Memory B cell (primary cell): ENCODE data around the gene KLHL3.

ENCODE experiments used
- ATAC-seq: fragments of 150-1000 bp; cut with Tn5 transposase; 2 replicates; pipeline ENCODE4 v1.10.0; 2021; ENCODE audit warnings: low read depth, mild to moderate bottlenecking, moderate library complexity
- DNase-seq, 2 donors: peaks; one replicate each; pipeline ENCODE4 v3.0.0; 2022; ENCODE audit warnings: low spot score in 2 of 2
- H3K27ac Mint-ChIP-seq: one replicate; pipeline ENCODE4 v1.8.0; 2022; ENCODE audit warnings: mild to moderate bottlenecking, moderate library complexity, mixed read lengths
- H3K27me3 Mint-ChIP-seq: one replicate; pipeline ENCODE4 v1.8.0; 2022; ENCODE audit warnings: mixed read lengths
- H3K36me3 Mint-ChIP-seq: one replicate; pipeline ENCODE4 v1.8.0; 2022; ENCODE audit warnings: mild to moderate bottlenecking, mixed read lengths
- H3K4me1 Mint-ChIP-seq: one replicate; pipeline ENCODE4 v1.8.0; 2022; ENCODE audit warnings: mixed read lengths
- H3K4me3 Mint-ChIP-seq: one replicate; pipeline ENCODE4 v1.8.0; 2022; ENCODE audit warnings: mild to moderate bottlenecking, moderate library complexity, mixed read lengths
- H3K9me3 Mint-ChIP-seq: one replicate; pipeline ENCODE4 v1.8.0; 2022; ENCODE audit warnings: mixed read lengths

Gene KLHL3

DNA sequence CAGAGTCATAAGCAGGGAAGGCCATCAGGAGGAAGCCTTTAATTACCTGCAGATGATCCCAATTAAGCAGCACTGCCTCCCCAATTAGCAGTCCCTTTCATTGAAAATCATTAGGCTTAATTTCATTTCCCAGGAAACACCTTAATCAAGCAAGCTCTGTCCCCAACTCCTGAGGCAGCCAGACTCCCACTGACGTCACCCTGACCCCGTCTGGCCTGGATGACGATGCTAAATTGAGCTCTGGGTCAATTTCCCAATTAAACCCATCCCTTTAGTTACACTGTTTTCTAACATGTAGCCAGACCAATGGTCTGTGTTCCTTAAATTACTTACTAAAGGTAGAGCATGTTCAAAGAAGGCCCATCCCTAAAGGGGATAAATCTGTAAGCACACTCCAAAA is 152.8 kb downstream of the KLHL3 start:
- DNase-seq = no peak
- ATAC-seq = no peak
- no peak overlapping the region for H3K27ac Mint-ChIP-seq
- peaks cover 28% of the 10 kb centered on the region for H3K27me3 Mint-ChIP-seq
- no peak overlapping the region for H3K4me3 Mint-ChIP-seq
- peaks cover 2% of the 10 kb centered on the region for H3K9me3 Mint-ChIP-seq
- H3K4me1 Mint-ChIP-seq = no peaks in the 10 kb centered on the region
- peaks cover 2% of the 10 kb centered on the region for H3K36me3 Mint-ChIP-seq

GRCh38 chr5:137582218-137582617 is 153.7 kb downstream of the KLHL3 start:
- no peak for DNase-seq
- Mint-ChIP-seq H3K27ac (no peak overlapping the region), H3K27me3 (peaks cover 22% of the 10 kb centered on the region)

GRCh38 chr5:137581776-137582175 is 154.1 kb downstream of the KLHL3 start:
- ATAC-seq (no peak), DNase-seq (no peak)
- no peaks in the 10 kb centered on the region for H3K36me3 Mint-ChIP-seq
- no peaks in the 10 kb centered on the region for H3K9me3 Mint-ChIP-seq
- H3K27me3 Mint-ChIP-seq = peaks cover 18% of the 10 kb centered on the region
- H3K27ac Mint-ChIP-seq = no peak overlapping the region
- H3K4me3 Mint-ChIP-seq = no peak overlapping the region
- H3K4me1 Mint-ChIP-seq = no peaks in the 10 kb centered on the region

More at GRCh38 chr5:137582218-137582617, 153.7 kb downstream of the KLHL3 start:
- no peak overlapping the region for H3K4me3 Mint-ChIP-seq
- ATAC-seq = no peak
- H3K36me3 Mint-ChIP-seq = peaks cover 2% of the 10 kb centered on the region
- H3K9me3 Mint-ChIP-seq = peaks cover 2% of the 10 kb centered on the region
- no peaks in the 10 kb centered on the region for H3K4me1 Mint-ChIP-seq

DNA sequence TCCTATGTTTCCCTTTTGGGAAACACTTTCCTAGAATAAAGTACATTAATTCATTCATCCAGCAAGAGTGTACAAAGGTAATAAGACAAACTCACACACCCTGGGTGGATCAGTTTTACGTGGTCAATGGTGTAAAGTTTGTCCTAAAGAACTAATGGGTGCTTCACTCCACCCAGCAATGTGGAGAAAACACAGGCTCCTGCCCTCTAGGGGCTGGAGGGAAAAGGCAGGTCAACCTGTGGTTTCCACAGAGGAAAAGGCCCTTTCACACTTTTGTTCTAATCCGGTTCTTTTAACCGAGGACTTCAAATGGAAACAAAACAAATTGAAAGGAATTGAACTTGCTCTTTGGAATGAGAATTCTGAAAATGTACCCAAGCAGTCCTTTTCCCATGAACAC is 155.9 kb downstream of the KLHL3 start:
- Mint-ChIP-seq H3K27ac (no peak overlapping the region), H3K36me3 (no peaks in the 10 kb centered on the region), H3K4me3 (no peak overlapping the region), H3K27me3 (peaks cover 13% of the 10 kb centered on the region), H3K4me1 (no peaks in the 10 kb centered on the region), H3K9me3 (no peaks in the 10 kb centered on the region)
- ATAC-seq (no peak), DNase-seq (no peak)

DNA sequence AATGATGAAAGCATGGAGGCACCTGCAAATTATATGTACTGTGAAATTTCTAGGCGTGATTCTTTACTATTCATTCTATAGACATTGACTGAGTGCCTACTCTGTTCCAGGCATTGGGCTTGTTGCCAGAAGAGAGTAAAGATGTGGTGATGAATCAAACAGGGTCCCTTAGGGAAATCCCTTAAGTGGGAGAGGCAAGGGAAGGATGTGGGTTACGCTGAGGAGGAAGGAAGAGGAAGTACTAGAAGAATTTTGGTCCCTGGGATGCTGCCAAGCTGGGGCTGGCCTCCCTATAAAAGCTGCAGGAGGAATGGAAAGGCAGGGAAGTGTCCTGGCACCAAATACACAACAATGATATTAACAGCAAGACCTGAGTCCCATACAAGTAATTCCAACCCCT is 160.0 kb downstream of the KLHL3 start:
- ATAC-seq (no peak), DNase-seq (no peak)
- Mint-ChIP-seq H3K27ac (no peak overlapping the region), H3K27me3 (peaks cover 14% of the 10 kb centered on the region), H3K36me3 (no peaks in the 10 kb centered on the region), H3K4me1 (no peaks in the 10 kb centered on the region), H3K4me3 (no peak overlapping the region), H3K9me3 (no peaks in the 10 kb centered on the region)

DNA sequence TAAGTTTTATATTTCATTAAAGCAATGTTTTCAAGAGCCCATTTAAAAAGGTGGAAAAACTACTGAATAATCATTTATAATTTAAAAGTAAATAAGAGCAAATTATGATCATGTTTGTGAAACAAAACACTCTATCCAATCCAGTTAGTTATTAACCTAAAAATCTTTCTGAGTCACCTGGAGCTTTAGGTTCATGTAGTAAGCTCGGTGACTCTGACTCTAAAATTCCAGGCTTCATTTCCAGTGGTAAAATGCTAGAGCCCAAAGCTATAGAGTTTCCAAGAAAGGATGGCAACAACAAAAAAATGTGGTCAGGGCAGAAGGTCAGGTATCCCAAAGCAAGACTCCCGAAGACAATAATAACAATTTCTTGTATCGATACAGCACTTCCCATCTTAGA is 160.7 kb downstream of the KLHL3 start:
- no peaks in the 10 kb centered on the region for H3K4me1 Mint-ChIP-seq
- no peaks in the 10 kb centered on the region for H3K9me3 Mint-ChIP-seq
- no peak for ATAC-seq
- DNase-seq = no peak
- no peak overlapping the region for H3K4me3 Mint-ChIP-seq
- H3K27me3 Mint-ChIP-seq = peaks cover 18% of the 10 kb centered on the region
- no peaks in the 10 kb centered on the region for H3K36me3 Mint-ChIP-seq
- no peak overlapping the region for H3K27ac Mint-ChIP-seq

GRCh38 chr5:137573376-137573775 is 162.5 kb downstream of the KLHL3 start:
- Mint-ChIP-seq H3K36me3 (no peaks in the 10 kb centered on the region), H3K4me1 (no peaks in the 10 kb centered on the region), H3K27me3 (peaks cover 14% of the 10 kb centered on the region), H3K9me3 (no peaks in the 10 kb centered on the region), H3K4me3 (no peak overlapping the region), H3K27ac (no peak overlapping the region)
- no peak for ATAC-seq
- no peak for DNase-seq

GRCh38 chr5:137572042-137572695 is 163.7 kb downstream of the KLHL3 start:
- Mint-ChIP-seq H3K4me3 (no peak overlapping the region), H3K27me3 (peaks cover 16% of the 10 kb centered on the region), H3K4me1 (no peaks in the 10 kb centered on the region), H3K27ac (no peak overlapping the region), H3K36me3 (no peaks in the 10 kb centered on the region), H3K9me3 (no peaks in the 10 kb centered on the region)
- DNase-seq (no peak), ATAC-seq (no peak)

- no peak overlapping the region for H3K4me3 Mint-ChIP-seq
- no peak for ATAC-seq
Measured at GRCh38 chr5:137570070-137570469, 165.8 kb downstream of the KLHL3 start.

More at GRCh38 chr5:137570070-137570469, 165.8 kb downstream of the KLHL3 start:
- no peak for DNase-seq
- H3K27me3 Mint-ChIP-seq = peaks cover 24% of the 10 kb centered on the region
- H3K27ac Mint-ChIP-seq = no peak overlapping the region
- no peaks in the 10 kb centered on the region for H3K9me3 Mint-ChIP-seq
- H3K36me3 Mint-ChIP-seq = no peaks in the 10 kb centered on the region
- no peaks in the 10 kb centered on the region for H3K4me1 Mint-ChIP-seq
